Mesodermal cell (in vitro differentiated cells): ENCODE data around the gene ZNF737.

Experiments
- H3K27ac ChIP-seq: 2 replicates; pipeline ENCODE4 v1.7.0; 2013; ENCODE audit warnings: mild to moderate bottlenecking, low read depth, low read length, moderate library complexity; ENCODE audit not compliant: severe bottlenecking
- H3K36me3 ChIP-seq: 2 replicates; pipeline ENCODE4 v1.7.1; 2013; ENCODE audit warnings: mild to moderate bottlenecking, low read length, moderate library complexity; ENCODE audit not compliant: control insufficient read depth, insufficient read depth
- H3K4me1 ChIP-seq: one replicate; pipeline ENCODE4 v1.7.1; 2013; ENCODE audit warnings: mild to moderate bottlenecking, low read length; ENCODE audit not compliant: insufficient read depth, control insufficient read depth, poor library complexity, severe bottlenecking
- H3K4me3 ChIP-seq: 2 replicates; pipeline ENCODE4 v1.7.0; 2013; ENCODE audit warnings: low read length, control low read depth, mild to moderate bottlenecking; ENCODE audit not compliant: insufficient read depth, poor library complexity, severe bottlenecking; ENCODE audit errors: extremely low read depth
- H3K9me3 ChIP-seq: 2 replicates; pipeline ENCODE4 v1.7.1; 2013; ENCODE audit warnings: mild to moderate bottlenecking, low read length, moderate library complexity; ENCODE audit not compliant: control insufficient read depth
- WGBS, 2 experiments: methylation state at CpG; one replicate each; pipeline ENCODE4 v1.1.5; 2013; ENCODE audit warnings: missing lambda C conversion rate in 2 of 2; ENCODE audit not compliant: insufficient coverage in 2 of 2; 5-methylcytosine and 5-hydroxymethylcytosine counted together

Gene ZNF737

DNA sequence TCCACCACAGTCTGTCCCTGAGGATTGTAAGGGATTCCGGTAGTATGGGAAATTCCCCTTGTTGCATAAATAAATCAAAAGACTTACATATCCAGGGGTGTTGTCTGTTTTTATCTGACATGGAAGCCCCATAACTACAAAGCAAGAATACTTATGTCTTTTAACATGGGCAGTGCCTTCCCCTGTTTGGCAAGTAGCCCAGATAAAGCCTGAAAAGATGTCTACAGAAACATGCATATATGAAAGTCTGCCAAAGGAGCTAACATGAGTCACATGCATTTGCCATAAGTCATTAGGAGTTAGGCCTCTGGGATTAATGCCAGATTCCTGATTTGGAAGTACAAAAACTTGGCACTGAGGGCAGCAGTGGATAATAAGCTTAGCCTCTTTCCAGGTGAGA lies 62.1 kb downstream of the ZNF737 start:
- Histone ChIP-seq H3K4me1 (no peaks in the 10 kb centered on the region), H3K36me3 (no peaks in the 10 kb centered on the region), H3K27ac (no peak overlapping the region), H3K9me3 (no peaks in the 10 kb centered on the region), H3K4me3 (no peak overlapping the region)
- WGBS, 2 experiments, result no CpG with 5 or more reads among the region's 1 CpG
